Stimulated activated CD4-positive, alpha-beta T cell treated with anti-CD3 and anti-CD28 coated beads, TNF-alpha, amount 100 ng/mL, for 48 hours (primary cell): ENCODE measurements around the gene CAPRIN1.
A peak's percentile ranks its signal among the peaks of the same experiment; 100 is the strongest.
"Not testable (repeated sequence)": the region's sequence is repeated elsewhere in the genome, so short reads cannot be mapped to it uniquely, and the experiment has no call there.

ENCODE experiments used
- DNase-seq, 3 donors: peaks; one replicate each; pipeline ENCODE4 v3.0.0-alpha.2; 2020; ENCODE audit warnings: low read depth in 3 of 3

CAPRIN1 gene

GRCh38 chr11:34086554-34087283 is 35.2 kb downstream of the CAPRIN1 start:
- no peak for DNase-seq

- no peak for DNase-seq
Measured at GRCh38 chr11:34091825-34092224, 40.3 kb downstream of the CAPRIN1 start.

DNA sequence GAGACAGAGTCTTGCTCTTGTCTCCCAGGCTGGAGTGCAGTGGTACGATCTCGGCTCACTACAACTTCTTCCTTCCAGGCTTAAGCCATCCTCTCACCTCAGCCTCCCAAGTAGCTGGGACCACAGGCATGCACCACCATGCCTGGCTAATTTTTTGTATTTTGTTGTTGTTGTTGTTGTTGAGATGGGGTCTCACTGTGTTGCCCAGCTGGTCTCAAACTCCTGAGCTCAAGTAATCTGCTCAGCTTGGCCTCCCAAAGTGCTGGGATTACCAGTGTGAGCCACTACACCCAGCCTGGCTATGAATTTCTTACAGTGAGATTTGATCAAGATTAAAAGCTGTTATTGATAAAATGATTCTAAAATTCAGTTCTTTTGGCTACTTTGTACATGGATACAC is 43.4 kb downstream of the CAPRIN1 start:
- not testable (repeated sequence) for DNase-seq

GRCh38 chr11:34098813-34099212 is 47.3 kb downstream of the CAPRIN1 start:
- DNase-seq = no peak

DNA sequence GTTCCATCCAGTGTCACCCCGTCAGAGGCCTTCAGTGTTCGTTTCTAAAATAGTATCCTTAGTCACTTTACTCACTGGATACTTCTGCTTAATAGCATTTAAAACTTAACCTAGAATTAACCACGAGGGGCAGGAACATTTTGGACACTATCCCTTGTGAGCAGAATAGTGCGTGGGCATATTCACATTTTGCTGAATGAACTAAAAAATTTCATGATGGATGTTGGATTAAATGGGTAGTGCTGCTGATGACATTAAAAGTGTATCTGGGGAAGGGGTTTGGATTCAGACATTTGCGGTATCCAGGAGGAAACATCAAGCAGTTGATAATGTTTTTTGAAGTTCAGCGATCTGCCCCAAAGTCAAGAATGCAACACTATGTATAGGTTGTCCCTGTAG is 53.1 kb downstream of the CAPRIN1 start:
- DNase-seq = no peak

- DNase-seq = peak; percentile 93 to 96 (median 95)
Measured at GRCh38 chr11:34105079-34105956, 53.8 kb downstream of the CAPRIN1 start, which contains the start of gene NAT10. NAT10 (plus strand) TSS chr11:34105629; CDS start chr11:34108226, 2,597 bp downstream.

GRCh38 chr11:34105957-34106504 is 54.5 kb downstream of the CAPRIN1 start:
- DNase-seq = peak in 1 of 3 donors; percentile 11

DNA sequence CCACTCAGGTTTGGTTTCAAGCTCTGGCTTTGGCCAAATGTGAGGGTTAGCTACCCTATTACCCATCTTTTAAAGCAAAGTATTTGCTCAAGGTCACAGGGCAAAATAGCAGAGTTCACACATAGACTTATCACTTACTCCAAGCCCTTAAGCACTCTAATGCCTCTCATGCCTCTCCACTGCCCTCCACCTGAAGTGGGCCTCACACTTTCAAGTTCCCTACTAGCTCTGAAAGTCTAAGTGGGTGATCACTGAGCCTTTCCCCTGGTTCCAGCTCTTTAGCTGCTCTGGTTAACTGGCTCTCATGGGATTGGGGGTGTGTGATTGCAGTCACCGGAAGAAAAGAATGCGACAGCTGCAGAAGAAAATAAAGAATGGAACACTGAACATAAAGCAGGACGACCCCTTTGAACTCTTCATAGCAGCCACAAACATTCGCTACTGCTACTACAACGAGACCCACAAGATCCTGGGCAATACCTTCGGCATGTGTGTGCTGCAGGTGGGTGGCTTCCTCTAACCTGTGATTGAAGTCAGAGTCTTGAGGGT is 60.3 kb downstream of the CAPRIN1 start:
- no peak for DNase-seq

GRCh38 chr11:34114014-34114413 is 62.5 kb downstream of the CAPRIN1 start:
- DNase-seq = no peak

DNA sequence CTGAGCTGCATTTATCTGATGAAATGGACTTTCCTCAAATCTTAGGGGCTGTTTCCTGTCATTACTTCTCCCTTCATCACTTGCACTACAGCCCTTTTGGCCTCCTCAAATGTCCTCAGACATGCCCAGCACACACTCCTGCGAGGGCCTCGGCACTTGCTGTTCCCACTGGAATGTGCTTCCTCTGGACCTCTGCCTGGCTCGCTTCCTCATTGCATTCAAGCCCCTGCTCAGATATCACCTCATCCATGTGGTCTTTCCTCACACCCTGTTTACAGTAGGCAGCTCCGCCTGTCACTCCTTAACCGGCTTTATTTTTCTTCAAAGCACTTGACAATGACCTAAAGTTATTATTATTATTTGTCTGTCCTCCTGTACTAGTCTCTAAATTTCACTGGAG is 62.9 kb downstream of the CAPRIN1 start:
- DNase-seq = no peak

DNA sequence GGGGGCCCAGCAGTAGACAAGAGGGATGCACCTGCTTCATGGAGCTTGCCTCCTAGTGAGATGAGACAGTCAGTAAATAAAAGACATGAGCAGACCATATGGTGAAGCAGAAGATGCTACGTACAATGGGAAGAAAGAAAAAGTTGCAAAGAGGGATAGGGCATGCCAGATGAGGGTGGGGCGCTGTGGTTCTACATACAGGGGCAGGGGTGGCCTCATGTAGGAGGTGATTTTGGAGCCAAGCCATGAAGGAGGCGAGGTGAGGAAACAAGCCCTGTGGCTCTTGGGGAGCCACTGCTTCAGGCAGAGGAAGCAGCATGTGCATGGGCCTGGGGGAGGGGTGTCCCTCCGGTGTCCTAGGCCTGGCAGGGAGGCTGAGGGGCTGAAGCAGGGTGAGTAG is 69.1 kb downstream of the CAPRIN1 start:
- DNase-seq = no peak

- no peak for DNase-seq
Measured at GRCh38 chr11:34124885-34125668, 73.5 kb downstream of the CAPRIN1 start.

- no peak for DNase-seq
Measured at GRCh38 chr11:34126959-34127848, 75.7 kb downstream of the CAPRIN1 start.

GRCh38 chr11:34128824-34129223 is 77.3 kb downstream of the CAPRIN1 start:
- DNase-seq = no peak

GRCh38 chr11:34132261-34132965 is 80.9 kb downstream of the CAPRIN1 start:
- DNase-seq = no peak

- no peak for DNase-seq
Measured at GRCh38 chr11:34134765-34135164, 83.2 kb downstream of the CAPRIN1 start.

DNA sequence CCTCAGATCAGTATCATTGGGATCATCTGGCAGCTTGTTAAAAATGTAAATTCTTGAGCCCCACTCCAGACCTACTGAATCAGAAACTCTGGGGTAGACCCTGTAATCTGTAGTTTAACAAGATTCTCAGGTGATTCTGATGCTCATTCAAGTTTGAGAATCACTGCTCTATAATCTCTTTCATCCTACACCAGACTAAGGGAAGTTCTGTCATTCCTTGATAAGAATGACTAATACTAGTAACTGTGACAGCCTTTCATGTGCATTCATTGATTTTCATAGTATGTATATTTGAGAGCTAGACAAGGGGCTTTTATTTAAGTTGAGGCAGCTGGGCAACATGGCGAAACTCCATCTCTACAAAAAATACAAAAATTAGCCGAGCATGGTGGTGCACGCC is 83.9 kb downstream of the CAPRIN1 start:
- DNase-seq = no peak

GRCh38 chr11:34136420-34136819 is 84.9 kb downstream of the CAPRIN1 start:
- DNase-seq = no peak

DNA sequence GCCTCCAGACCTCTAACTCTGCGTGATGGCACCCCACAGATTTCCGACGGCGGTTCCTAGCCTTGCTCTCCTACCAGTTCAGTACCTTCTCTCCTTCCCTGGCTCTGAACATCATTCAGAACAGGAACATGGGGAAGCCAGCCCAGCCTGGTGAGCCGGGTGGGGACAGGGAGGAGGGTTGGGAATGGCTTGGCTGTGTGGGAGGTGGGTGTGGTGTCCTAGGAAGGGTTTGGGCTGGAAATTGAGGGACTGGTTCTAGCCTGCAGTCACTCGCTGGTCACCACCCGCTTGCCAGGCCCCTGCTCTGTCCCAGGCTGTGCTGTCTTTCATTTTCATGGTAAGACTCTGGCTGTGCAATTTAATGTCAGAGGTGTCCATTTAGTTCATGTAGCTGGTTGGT is 87.8 kb downstream of the CAPRIN1 start:
- no peak for DNase-seq

DNA sequence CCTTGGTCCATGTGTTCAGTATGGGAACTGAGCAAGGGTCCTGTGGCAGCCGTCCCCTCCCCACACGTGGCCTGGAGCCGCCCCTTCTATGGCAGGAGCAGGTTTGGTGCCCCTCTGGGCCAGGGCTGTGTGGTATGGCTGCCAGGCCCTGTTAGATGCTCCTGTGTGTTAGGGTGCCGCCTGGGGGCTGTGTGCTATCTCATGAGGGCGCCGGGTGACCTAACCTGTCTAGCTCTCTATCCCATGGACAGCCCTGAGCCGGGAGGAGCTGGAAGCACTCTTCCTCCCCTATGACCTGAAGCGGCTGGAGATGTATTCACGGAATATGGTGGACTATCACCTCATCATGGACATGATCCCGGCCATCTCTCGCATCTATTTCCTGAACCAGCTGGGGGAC is 88.6 kb downstream of the CAPRIN1 start:
- no peak for DNase-seq
